ENCODE data around the gene MAGEB3.
"Not testable (repeated sequence)": the region's sequence is repeated elsewhere in the genome, so short reads cannot be mapped to it uniquely, and the experiment has no call there.

GRCh38 chrX:30193910-30194309, 36.5 kb upstream of the MAGEB3 start:
- TF ChIP-seq, protein P1, sequence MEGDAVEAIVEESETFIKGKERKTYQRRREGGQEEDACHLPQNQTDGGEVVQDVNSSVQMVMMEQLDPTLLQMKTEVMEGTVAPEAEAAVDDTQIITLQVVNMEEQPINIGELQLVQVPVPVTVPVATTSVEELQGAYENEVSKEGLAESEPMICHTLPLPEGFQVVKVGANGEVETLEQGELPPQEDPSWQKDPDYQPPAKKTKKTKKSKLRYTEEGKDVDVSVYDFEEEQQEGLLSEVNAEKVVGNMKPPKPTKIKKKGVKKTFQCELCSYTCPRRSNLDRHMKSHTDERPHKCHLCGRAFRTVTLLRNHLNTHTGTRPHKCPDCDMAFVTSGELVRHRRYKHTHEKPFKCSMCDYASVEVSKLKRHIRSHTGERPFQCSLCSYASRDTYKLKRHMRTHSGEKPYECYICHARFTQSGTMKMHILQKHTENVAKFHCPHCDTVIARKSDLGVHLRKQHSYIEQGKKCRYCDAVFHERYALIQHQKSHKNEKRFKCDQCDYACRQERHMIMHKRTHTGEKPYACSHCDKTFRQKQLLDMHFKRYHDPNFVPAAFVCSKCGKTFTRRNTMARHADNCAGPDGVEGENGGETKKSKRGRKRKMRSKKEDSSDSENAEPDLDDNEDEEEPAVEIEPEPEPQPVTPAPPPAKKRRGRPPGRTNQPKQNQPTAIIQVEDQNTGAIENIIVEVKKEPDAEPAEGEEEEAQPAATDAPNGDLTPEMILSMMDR (optimal IDR thresholded peaks at IDR 0.05 in 1 of 3, IDR thresholded peaks at IDR 0.05 in 1 of 3, conservative IDR thresholded peaks at IDR 0.05 in 1 of 3; ENCODE audit: extremely low read depth in 1 of 3, insufficient read depth in 2 of 3, low read length in 3 of 3), result not testable (repeated sequence)
- not testable (repeated sequence) for TF ChIP-seq EZH2 (IDR thresholded peaks at IDR 0.05; ENCODE audit: low read length)

Measured in keratinocyte (primary cell).